HG03175 (cell line): Measurements from ENCODE around the gene ALG12.

ENCODE experiments used
- ATAC-seq: cut with Tn5 transposase; IDR thresholded peaks from one replicate; pipeline ENCODE4 v1.9.1; 2021; ENCODE audit warnings: mild to moderate bottlenecking, moderate library complexity; ENCODE audit not compliant: unreplicated experiment

The ALG12 gene

GRCh38 chr22:49850959-49851802, 67.1 kb downstream of the ALG12 start:
- ATAC-seq = no peak
